ENCODE results near the gene HSD17B1. TPM values are rescaled to one million over a fixed set of nuclear protein-coding genes. Genes with fewer than 3 reads are reported as not detected.

Gene HSD17B1
- total and polyA plus RNA-seq, 2 of the 13 experiments (the other 11 are each of a cell fraction or from before 2014, with no cell fraction given), result 0.54 to 0.93 TPM

GRCh38 chr17:42543190-42544079 is 9.3 kb upstream of the HSD17B1 start (continued):
- TF ChIP-seq GABPB1 (CRISPR knock-in tag; IDR thresholded peaks at IDR 0.05) (peak; percentile 14; the same call in 1 of the 2 replicates), ZFYVE20 (CRISPR knock-in tag; IDR thresholded peaks at IDR 0.05; ENCODE audit: borderline replicate concordance, low read depth) (0 out of 2 replicates have a peak, but pooled peaks have one; percentile 45), EED (CRISPR knock-in tag; IDR thresholded peaks at IDR 0.05) (peak; percentile 48; the same call in 1 of the 2 replicates), ZNF768 (CRISPR knock-in tag; IDR thresholded peaks at IDR 0.05) (peak; percentile 32; the same call in 1 of the 2 replicates), ZNF10 (CRISPR knock-in tag; IDR thresholded peaks at IDR 0.05; ENCODE audit: borderline replicate concordance, low read depth) (no peak), AGO2 (optimal IDR thresholded peaks at IDR 0.05; ENCODE audit: low read depth, low read length) (peak; percentile 77), PTBP1 (IDR thresholded peaks at IDR 0.05; ENCODE audit: low read depth, low read length, poor library complexity, severe bottlenecking) (no peak), ZFP90 (CRISPR knock-in tag; IDR thresholded peaks at IDR 0.05; ENCODE audit: borderline replicate concordance) (0 out of 2 replicates have a peak, but pooled peaks have one; percentile 27), ZBTB33 (CRISPR knock-in tag; IDR thresholded peaks at IDR 0.05) (peak; percentile 93), NPAS2 (CRISPR knock-in tag; IDR thresholded peaks at IDR 0.05; ENCODE audit: borderline replicate concordance) (0 out of 2 replicates have a peak, but pooled peaks have one; percentile 6), POLR2AphosphoS2 (IDR thresholded peaks at IDR 0.05; ENCODE audit: low read depth, low read length) (peak; percentile 70; the same call in 1 of the 2 replicates), ZNF839 (CRISPR knock-in tag; IDR thresholded peaks at IDR 0.05; ENCODE audit: borderline replicate concordance) (no peak), RBFOX2 (IDR thresholded peaks at IDR 0.05; ENCODE audit: low read depth, low read length) (peak; percentile 67), ZNF124 (CRISPR knock-in tag; IDR thresholded peaks at IDR 0.05) (no peak), SPEN (CRISPR knock-in tag; IDR thresholded peaks at IDR 0.05; ENCODE audit: low read depth) (no peak), ZNF44 (CRISPR knock-in tag; IDR thresholded peaks at IDR 0.05) (no peak), ZBTB38 (CRISPR knock-in tag; IDR thresholded peaks at IDR 0.05) (peak; percentile 98), ZNF780A (CRISPR knock-in tag; IDR thresholded peaks at IDR 0.05) (no peak), HNF4A (CRISPR knock-in tag; IDR thresholded peaks at IDR 0.05) (0 out of 2 replicates have a peak, but pooled peaks have one; percentile 5)
- TF ChIP-seq, protein P1, sequence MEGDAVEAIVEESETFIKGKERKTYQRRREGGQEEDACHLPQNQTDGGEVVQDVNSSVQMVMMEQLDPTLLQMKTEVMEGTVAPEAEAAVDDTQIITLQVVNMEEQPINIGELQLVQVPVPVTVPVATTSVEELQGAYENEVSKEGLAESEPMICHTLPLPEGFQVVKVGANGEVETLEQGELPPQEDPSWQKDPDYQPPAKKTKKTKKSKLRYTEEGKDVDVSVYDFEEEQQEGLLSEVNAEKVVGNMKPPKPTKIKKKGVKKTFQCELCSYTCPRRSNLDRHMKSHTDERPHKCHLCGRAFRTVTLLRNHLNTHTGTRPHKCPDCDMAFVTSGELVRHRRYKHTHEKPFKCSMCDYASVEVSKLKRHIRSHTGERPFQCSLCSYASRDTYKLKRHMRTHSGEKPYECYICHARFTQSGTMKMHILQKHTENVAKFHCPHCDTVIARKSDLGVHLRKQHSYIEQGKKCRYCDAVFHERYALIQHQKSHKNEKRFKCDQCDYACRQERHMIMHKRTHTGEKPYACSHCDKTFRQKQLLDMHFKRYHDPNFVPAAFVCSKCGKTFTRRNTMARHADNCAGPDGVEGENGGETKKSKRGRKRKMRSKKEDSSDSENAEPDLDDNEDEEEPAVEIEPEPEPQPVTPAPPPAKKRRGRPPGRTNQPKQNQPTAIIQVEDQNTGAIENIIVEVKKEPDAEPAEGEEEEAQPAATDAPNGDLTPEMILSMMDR (CRISPR knock-in tag; IDR thresholded peaks at IDR 0.05), result no peak
